ENCODE data around the gene MAD1L1.
"Not testable (repeated sequence)": the region's sequence is repeated elsewhere in the genome, so short reads cannot be mapped to it uniquely, and the experiment has no call there.

The MAD1L1 gene

DNA sequence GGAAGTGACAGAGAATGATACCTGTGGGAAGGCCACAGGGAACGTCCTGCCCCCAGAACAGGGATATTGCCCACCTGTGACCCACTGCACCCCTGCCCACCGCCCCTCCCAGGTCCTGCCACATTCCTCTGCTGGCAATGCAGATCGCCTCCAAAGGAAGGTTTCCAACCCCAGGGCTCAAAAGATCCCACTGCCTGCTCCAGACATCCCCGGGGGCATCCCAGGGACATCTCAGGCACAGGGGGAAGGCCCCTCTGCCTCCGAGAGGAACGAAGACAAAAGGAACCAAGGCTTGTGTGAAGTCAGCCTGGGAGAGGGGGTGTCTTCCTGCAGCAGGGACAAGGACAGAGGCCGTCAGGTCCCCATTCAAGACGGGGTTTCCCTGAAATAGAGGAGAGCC, 37.8 kb upstream of the MAD1L1 start:
- no peak overlapping the region for H2AFZ ChIP-seq (ENCODE audit: low read depth)
- no peaks in the 10 kb centered on the region for H3K36me3 ChIP-seq (ENCODE audit: insufficient read depth)
- H3K4me2 ChIP-seq, result no peak overlapping the region
- H3K4me1 ChIP-seq (ENCODE audit: low read depth, poor library complexity, severe bottlenecking), result no peaks in the 10 kb centered on the region
- H3K79me2 ChIP-seq (ENCODE audit: insufficient read depth, low read depth), result no peaks in the 10 kb centered on the region
- TF ChIP-seq, protein P1, sequence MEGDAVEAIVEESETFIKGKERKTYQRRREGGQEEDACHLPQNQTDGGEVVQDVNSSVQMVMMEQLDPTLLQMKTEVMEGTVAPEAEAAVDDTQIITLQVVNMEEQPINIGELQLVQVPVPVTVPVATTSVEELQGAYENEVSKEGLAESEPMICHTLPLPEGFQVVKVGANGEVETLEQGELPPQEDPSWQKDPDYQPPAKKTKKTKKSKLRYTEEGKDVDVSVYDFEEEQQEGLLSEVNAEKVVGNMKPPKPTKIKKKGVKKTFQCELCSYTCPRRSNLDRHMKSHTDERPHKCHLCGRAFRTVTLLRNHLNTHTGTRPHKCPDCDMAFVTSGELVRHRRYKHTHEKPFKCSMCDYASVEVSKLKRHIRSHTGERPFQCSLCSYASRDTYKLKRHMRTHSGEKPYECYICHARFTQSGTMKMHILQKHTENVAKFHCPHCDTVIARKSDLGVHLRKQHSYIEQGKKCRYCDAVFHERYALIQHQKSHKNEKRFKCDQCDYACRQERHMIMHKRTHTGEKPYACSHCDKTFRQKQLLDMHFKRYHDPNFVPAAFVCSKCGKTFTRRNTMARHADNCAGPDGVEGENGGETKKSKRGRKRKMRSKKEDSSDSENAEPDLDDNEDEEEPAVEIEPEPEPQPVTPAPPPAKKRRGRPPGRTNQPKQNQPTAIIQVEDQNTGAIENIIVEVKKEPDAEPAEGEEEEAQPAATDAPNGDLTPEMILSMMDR (conservative IDR thresholded peaks at IDR 0.05; ENCODE audit: low read depth, low read length), result no peak
- no peaks in the 10 kb centered on the region for H3K27me3 ChIP-seq (ENCODE audit: insufficient read depth, low read depth)
- no peak overlapping the region for H3K27ac ChIP-seq
- H3K9ac ChIP-seq, result no peak overlapping the region
- H3K4me3 ChIP-seq (IDR thresholded peaks at IDR 0.05; ENCODE audit: insufficient read depth, low read depth, low read length), result no peak overlapping the region
- no peaks in the 10 kb centered on the region; the same call in 1 of the 2 replicates for H4K20me1 ChIP-seq (ENCODE audit: insufficient read depth)

DNA sequence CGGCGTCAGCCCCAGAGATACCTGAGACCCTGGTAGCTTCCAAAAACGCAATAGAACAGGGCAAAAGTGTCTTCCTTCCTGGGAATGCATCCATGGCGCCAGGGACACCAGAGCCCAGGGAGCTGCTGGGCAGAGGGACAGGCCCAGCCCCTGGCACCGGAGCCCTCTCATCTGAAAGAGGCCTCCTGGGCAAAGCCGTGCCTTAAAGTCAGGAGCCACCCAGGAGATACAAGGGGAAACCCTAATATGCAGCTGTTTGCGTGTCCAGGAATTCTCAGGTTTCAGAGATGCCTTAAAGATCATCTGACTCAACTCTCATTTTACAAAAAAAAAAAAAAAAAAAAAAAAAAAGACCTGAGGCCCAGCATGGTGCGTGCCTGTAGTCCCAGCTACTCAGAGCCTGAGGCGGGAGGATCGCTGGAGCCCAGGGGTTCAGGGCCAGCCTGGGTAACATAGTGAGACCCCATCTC, 37.3 kb upstream of the MAD1L1 start:
- no peaks in the 10 kb centered on the region for H3K36me3 ChIP-seq (ENCODE audit: insufficient read depth)
- H3K4me2 ChIP-seq, result no peak overlapping the region
- no peaks in the 10 kb centered on the region for H3K79me2 ChIP-seq (ENCODE audit: insufficient read depth, low read depth)
- H4K20me1 ChIP-seq (ENCODE audit: insufficient read depth), result no peaks in the 10 kb centered on the region; the same call in 1 of the 2 replicates
- no peak overlapping the region for H2AFZ ChIP-seq (ENCODE audit: low read depth)
- H3K9ac ChIP-seq, result no peak overlapping the region
- H3K27me3 ChIP-seq (ENCODE audit: insufficient read depth, low read depth), result no peaks in the 10 kb centered on the region
- no peaks in the 10 kb centered on the region for H3K4me1 ChIP-seq (ENCODE audit: low read depth, poor library complexity, severe bottlenecking)
- no peak overlapping the region for H3K4me3 ChIP-seq (IDR thresholded peaks at IDR 0.05; ENCODE audit: insufficient read depth, low read depth, low read length)
- H3K27ac ChIP-seq, result no peak overlapping the region
- TF ChIP-seq, protein P1 (conservative IDR thresholded peaks at IDR 0.05; ENCODE audit: low read depth, low read length), result no peak

DNA sequence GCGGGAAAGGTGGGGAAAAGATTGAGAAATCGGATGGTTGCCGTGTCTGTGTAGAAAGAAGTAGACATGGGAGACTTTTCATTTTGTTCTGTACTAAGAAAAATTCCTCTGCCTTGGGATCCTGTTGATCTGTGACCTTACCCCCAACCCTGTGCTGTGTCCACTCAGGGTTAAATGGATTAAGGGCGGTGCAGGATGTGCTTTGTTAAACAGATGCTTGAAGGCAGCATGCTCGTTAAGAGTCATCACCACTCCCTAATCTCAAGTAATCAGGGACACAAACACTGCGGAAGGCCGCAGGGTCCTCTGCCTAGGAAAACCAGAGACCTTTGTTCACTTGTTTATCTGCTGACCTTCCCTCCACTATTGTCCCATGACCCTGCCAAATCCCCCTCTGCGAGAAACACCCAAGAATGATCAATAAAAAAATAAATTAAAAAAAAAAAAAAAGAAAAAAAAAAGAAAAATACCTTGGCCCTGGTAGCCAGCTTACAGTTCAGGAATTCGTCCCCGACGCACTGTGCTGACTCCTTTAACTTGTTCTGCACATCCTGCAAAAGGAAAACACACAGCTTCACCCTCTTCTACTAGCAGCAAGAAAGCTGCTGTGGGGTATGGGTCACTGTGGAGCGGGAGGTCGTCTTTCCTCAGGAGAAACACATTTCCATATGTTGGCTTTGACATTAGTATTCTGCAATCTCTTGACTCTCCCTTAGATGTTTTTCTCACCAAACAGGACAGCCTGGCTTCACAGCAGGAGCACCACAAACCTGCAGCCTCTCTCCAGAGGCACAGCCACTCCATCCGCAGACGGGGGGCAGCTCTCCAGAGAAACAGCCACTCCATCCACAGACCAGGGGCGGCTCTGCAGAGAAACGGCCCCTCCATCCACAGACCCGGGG, 36.6 kb upstream of the MAD1L1 start:
- H3K36me3 ChIP-seq (ENCODE audit: insufficient read depth); H3K27ac ChIP-seq; H3K27me3 ChIP-seq (ENCODE audit: insufficient read depth, low read depth); H3K4me2 ChIP-seq; H3K79me2 ChIP-seq (ENCODE audit: insufficient read depth, low read depth); H3K4me3 ChIP-seq (IDR thresholded peaks at IDR 0.05; ENCODE audit: insufficient read depth, low read depth, low read length); H2AFZ ChIP-seq (ENCODE audit: low read depth); H3K4me1 ChIP-seq (ENCODE audit: low read depth, poor library complexity, severe bottlenecking); H3K9ac ChIP-seq; H4K20me1 ChIP-seq (ENCODE audit: insufficient read depth): not testable (repeated sequence)

DNA sequence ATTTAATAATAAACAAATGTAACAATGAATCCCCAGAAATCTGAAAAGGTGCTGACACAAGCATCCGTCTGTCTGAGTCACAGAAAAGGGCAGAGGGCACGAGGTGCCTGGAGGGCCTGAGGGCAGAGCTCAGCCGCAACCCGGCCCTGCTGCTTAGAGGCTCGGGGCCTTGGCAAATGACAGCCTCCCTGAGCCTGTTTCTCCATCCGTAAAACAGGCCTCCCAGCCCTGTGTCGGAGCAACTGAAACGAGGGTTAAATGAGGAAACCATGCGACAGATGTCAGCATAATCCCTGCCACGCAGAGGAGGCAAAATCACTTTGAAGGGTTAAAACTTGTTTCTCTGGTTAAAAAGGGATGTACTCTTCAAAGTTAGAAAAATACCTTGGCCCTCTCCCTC, 34.2 kb upstream of the MAD1L1 start:
- H3K4me2 ChIP-seq, result no peak overlapping the region
- no peaks in the 10 kb centered on the region; the same call in 1 of the 2 replicates for H4K20me1 ChIP-seq (ENCODE audit: insufficient read depth)

More for the DNA sequence above, 34.2 kb upstream of the MAD1L1 start:
- Histone ChIP-seq H3K27ac (no peak overlapping the region), H3K9ac (no peak overlapping the region), H3K4me1 (ENCODE audit: low read depth, poor library complexity, severe bottlenecking) (no peaks in the 10 kb centered on the region), H3K4me3 (IDR thresholded peaks at IDR 0.05; ENCODE audit: insufficient read depth, low read depth, low read length) (no peak overlapping the region), H3K36me3 (ENCODE audit: insufficient read depth) (no peaks in the 10 kb centered on the region), H3K27me3 (ENCODE audit: insufficient read depth, low read depth) (no peaks in the 10 kb centered on the region), H2AFZ (ENCODE audit: low read depth) (no peak overlapping the region), H3K79me2 (ENCODE audit: insufficient read depth, low read depth) (no peaks in the 10 kb centered on the region)
- TF ChIP-seq, protein P1 (conservative IDR thresholded peaks at IDR 0.05; ENCODE audit: low read depth, low read length), result no peak
